ENCODE results near the gene KCNJ3.

KCNJ3 gene

DNA sequence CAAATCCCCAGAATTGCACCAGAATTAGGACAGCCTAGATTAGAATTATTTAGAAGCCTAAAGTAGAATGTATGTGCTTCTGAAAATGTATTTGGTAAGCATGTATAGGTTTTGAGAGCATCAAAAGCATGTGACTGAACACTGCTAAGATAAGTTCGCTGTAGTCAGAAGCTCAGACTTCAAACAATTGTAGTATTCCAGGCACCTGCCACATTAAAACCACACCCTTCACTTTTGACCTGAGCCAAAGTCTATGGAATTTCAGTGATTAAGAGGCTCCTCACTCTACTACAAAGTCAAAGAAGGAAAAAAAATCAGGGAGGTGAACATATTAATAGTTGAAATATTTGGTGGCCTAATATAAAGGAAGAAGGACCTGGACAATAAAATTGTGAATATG lies 8.2 kb downstream of the KCNJ3 start:
- no peak for DNase-seq (ENCODE audit: extremely low read depth in 1 of 2, low read depth in 1 of 2)

DNA sequence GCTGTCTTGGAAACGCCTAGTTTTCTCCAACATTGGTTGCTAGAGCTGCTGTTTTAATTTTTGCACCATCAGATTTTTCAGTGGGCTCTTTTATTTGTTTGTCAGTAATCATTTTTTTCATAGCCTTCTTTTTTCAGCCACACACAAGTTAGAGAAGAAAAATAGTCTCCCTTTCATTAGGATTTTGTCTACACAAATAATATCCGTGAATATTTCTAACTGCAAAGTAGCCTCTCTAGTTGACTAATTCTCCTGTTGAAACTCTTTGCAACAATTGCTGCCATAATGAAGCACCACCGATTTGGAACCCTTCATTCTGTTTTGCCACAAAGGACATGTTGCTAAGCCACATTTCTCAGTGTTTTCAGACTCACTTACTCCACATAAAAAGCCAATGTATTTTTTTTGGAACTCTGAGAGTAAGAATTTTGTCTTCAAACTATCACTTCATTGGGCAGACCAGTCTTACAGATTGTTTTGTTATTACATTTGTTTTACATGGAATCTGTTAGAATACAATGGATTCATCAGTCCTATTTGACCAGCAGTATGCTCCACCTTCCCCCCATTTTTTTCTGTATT lies 9.6 kb downstream of the KCNJ3 start:
- DNase-seq (ENCODE audit: extremely low read depth in 1 of 2, low read depth in 1 of 2): no peak

DNA sequence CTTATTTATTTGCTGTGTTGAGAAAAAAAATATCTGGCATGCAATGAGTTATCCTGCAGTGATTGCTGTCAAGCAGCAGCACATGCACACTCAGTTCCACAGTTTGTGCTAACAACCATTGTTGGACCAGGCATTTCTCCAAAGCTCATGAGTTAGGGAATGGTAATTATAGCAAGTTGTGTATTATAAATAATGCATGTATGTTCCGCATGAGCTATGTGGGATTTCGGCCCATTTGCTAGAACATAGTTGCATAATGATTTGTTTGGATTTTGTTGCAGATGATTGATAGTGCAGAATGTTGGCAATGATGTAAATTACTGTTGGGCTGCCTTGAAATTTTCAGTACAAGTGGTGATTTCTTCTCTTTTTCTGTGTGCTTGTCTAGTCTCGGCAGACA lies 10.7 kb downstream of the KCNJ3 start:
- DNase-seq (ENCODE audit: extremely low read depth in 1 of 2, low read depth in 1 of 2): no peak

DNA sequence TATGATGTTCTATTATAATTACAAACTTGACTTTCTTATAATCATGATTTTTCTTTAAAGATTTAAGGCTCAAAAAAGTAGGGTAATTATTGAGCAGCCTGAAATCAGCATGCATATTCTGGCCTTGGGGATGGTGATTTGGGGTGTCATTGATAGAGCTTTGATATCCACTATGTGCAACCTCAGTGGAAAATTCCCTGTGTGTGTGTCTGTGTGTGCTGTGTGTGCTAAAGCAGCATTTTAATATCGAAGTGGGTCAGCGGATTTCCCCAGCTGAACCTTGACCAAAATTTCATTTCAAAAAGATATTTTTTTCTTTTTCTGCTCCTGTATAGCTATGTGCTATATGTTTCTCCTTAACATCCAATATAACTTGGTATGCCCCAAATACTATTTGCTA lies 11.6 kb downstream of the KCNJ3 start:
- no peak for DNase-seq (ENCODE audit: extremely low read depth in 1 of 2, low read depth in 1 of 2)

DNA sequence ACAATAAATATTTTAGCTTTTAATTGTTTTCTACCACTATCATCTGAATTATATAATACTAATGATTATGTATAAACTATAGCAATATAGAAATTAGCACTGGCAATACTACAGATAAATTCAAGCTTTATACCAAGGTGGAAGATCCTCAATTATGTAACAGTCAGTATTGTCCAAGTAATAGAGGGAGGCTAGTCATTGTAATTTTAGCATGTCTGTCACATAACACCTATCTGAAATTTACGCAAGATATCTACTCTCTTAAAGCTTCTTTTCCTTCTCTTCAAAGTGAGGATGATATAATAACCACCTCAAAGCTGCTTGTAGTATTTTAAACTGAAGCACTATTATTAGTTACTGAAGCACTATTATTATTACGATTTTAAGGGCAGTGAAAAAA lies 12.2 kb downstream of the KCNJ3 start:
- no peak for DNase-seq (ENCODE audit: extremely low read depth in 1 of 2, low read depth in 1 of 2)

DNA sequence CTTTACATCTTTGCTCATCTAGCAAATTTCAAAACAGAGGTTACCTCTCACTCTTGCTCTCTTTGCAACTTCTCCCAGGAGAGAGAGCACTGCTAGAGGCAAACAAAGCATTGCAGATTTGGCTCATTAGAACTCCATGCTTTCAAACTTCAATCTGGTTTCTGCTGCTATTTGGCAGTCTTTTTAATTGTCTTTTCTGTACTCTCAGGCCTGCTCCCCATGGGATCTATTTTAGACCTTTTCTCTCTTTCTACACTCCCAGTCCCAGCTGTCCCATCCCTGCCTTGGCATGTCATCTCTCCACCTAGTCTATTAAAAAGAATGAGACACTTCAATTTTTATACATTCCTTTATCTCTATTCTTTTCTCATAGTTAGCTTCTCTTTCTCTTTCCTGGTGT lies 15.2 kb downstream of the KCNJ3 start:
- DNase-seq (ENCODE audit: extremely low read depth in 1 of 2, low read depth in 1 of 2): no peak

DNA sequence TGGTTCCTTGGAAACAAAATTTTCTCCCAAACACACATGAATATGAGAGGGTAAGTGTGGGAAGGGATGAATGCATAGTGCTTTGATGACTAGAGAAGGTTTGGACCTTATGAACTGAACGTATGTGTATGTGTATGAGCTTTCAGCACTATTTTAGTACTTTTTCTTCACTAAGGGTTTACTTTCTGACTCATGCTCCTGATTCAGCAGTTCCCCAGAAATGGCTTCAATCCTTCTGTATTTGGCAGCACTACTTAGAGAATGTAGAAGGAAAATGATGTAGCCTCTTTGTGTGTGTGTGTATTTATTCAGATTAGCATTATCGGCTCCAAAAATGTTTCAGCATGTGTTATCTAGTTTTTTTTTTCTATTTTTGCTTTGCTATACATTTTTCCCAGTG lies 22.2 kb downstream of the KCNJ3 start:
- DNase-seq (ENCODE audit: extremely low read depth in 1 of 2, low read depth in 1 of 2): no peak

DNA sequence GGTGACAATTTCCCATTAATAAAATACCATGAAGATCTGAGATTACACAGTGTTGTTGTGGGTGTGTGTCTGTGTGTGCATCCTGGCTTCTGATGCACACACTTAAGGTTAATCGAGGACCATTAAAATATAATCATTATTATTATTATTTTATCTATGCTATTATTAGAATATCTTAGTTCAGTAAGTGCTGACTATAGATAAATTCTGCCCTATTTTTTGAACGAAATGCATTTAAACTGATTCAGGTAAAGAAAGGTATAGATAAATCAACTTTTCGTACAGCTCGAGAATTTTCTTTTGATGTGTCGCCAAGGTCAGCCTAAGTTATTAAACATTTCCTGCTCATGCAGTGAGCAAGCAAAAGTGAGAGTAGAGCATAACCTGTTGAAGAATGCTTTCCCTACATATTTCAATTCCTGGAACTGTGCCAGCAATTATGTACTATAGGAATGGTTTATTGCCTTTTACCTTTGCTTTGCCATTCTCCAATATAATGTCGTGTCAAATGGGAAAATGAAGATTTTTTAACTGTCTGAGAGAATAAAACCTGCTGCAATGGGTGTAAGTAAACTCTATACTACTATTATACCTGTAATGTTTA lies 25.8 kb downstream of the KCNJ3 start:
- DNase-seq (ENCODE audit: extremely low read depth in 1 of 2, low read depth in 1 of 2): no peak

DNA sequence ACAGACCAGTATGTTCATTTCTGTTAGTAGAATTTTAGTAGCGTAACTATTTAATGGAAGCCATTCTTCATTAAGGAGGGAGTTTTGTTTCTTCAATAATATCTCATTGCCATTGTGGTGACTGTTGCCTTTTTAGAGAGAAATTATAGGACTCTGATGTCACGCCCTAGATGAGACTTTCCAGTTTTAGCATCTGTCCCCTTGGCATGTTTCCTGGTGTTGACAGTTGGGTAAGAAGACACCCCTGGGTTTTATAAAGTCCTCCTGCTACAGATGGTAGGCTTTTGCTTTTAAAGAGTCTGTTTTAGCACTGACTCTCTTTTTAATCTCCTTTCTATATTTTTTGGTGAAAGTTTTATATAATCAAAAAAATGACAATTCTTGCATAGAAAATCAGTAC lies 41.9 kb downstream of the KCNJ3 start:
- no peak for DNase-seq (ENCODE audit: extremely low read depth in 1 of 2, low read depth in 1 of 2)

DNA sequence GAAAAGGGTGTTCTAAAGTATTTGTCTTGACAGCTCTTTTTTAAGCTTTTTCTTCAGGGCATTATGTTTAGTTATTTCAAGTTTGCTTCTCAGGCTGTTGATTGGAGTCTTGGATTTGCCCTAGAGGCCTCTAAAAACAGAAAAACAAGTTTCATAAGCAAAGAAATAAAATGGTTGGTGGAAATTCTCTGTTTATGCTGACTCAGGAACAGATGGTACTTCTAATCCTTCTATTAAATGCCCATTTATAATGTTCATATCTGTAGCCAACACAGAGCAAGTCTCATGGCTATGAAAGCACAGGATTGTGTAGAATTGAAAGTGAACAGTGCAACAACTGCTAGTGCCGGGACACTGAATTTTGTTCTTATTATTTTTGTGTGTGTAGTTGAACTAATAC lies 60.4 kb downstream of the KCNJ3 start:
- no peak for DNase-seq (ENCODE audit: extremely low read depth in 1 of 2, low read depth in 1 of 2)

DNA sequence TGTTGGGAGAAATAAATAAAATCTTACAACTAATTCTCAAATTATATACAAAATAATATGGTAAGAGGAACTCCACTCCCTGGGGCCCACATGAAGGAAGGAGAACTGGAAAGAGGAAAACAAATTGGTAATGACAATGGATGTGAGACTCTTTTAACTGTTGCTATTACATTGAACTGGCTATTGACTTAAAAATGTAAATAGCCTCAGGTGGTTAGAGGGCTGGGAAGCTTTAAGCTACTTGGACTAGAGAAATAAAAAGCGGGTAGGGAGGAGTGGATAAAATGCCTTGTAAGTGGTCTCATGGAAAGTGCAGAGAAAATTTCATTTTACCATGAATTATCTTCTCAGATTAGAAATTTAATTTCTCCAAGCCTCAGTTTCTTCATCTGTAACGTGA lies 64.1 kb downstream of the KCNJ3 start:
- no peak for DNase-seq (ENCODE audit: extremely low read depth in 1 of 2, low read depth in 1 of 2)

DNA sequence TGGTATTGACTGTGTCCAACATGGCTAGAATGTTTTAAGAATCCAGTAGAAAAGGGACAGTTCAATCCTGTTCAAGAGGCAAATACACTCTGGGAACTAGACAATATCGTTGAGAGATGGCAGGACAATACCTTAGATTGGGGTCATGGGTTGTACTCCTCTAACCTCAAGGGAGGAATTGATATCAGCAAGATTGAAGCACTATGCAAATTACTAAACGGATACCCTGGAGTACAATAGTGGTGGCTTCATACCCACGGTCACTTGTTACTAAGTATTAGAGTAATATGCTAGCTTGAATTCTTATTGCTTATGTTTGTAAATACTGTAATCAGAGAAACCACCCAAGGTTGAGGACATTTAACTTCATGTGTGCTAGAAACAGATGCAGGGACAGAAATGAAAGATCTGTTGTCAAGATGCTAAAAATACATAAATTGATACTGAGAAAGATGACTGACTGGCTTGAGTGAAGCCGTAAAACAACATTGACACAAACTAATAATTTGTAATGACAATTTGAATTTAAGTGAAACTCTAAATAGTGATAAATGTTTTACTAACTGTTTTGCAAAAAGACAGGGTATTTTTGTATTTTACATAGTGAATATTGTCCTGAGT lies 73.3 kb downstream of the KCNJ3 start:
- DNase-seq (ENCODE audit: extremely low read depth in 1 of 2, low read depth in 1 of 2): no peak

DNA sequence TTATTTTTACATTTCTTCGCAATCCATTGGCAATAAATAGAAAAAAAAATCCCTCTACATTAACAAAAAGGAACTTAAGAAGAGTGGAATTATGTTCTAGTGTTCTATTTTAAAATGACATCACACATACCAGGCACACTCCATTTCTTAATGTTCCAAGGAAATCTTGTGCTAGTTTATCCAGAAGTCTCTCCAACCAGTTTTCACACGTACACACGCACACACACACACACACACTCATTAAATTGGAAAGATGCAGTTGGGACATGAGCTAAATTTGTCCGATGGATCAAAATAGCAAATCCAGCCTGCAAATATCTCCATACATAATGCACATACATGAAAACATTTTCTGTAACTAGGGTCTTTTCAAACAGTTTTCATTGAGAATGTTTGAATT lies 78.3 kb downstream of the KCNJ3 start:
- DNase-seq (ENCODE audit: extremely low read depth in 1 of 2, low read depth in 1 of 2): no peak

DNA sequence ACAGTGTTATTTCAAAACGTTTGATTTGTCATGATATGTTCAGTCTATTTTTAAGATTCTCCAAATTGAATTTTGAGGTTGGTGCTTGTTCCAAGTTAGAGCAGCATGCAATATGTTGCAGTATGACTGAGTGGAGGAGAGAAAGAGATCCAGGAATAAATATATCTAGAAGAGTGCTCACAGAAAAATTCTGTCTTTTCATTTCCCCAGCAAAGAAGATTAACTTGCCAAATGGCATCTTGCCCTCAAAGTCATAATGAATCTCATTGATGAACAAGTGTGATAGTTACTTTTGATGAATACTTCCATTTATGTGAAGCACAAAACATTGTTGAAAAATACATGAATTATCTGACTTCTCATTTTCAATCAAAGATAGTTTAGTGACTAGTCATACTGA lies 95.9 kb downstream of the KCNJ3 start:
- DNase-seq (ENCODE audit: extremely low read depth in 1 of 2, low read depth in 1 of 2): no peak

DNA sequence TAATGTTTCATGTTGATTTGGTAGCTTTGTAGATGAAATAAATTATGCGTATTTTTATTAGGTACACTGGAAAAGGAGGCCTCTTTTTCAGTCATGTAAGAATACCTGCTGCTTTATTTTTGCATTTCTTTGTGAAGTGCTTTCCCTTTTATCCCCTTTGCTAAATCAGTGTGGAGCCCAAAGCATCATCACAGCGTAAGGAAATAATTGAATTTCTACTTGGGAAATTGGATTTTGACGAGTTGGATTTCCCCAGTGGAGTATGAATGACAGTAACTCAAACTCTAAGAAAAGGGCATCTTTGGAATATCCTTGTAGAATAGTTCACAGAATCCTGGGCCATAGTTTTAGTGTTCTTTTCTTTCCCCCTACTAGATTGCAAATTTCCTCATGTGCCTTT lies 97.2 kb downstream of the KCNJ3 start:
- DNase-seq (ENCODE audit: extremely low read depth in 1 of 2, low read depth in 1 of 2): no peak

DNA sequence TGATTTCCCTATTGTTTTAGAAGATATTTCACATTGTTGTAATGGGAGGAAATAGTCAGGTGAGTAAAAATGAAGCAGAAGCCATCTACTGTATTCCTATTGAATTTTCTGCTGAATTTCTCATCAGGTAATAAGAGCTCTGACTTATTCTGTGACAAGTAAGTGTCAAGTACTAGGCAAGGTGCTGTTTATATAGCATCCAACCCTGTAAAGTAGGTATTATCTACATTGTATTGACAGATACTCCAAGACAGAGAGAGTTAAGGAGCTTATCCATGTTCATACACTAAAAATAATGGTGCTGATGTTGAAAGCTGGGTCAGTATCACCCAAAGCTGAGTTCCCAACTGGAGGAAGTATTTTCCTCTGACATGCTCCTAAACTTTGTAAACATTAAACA lies 106.0 kb downstream of the KCNJ3 start:
- DNase-seq (ENCODE audit: extremely low read depth in 1 of 2, low read depth in 1 of 2): no peak

DNA sequence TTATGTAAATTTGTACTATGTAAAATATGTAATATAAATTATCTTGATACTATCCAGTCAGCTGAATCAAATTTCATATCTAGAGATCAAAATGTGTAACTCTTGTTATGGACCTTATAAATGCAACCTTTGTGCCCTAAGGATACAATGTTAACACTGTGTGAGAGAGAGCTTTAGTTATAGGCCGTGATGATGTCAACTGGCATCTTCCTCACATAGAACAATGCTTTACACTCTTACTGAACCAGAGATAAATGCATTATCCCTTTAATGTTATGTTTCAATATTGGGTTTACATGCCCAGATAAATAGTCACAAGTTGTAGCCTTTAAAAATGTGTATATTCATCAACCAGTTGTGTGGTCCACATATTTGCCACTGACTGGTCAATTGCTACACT lies 115.1 kb downstream of the KCNJ3 start:
- no peak for DNase-seq (ENCODE audit: extremely low read depth in 1 of 2, low read depth in 1 of 2)

DNA sequence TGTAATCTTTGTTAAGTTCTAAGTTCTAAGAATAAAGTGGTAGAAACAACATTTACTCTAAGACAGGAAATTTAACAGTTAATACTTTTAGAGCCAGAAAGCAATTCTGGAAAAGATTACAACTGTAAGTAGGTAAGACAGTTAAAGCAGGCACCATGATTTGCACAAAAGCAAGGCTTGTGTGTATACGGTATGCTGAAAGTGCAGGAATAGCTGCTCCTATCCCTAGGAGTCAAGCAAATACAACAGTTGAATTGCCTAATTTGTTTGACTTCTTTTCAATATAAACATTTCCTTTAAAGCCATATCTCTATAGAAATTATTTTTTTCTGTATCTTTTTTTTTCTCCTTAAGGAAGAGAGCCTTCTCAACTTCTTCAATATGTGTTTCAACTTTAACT lies 116.4 kb downstream of the KCNJ3 start:
- DNase-seq (ENCODE audit: extremely low read depth in 1 of 2, low read depth in 1 of 2): no peak

DNA sequence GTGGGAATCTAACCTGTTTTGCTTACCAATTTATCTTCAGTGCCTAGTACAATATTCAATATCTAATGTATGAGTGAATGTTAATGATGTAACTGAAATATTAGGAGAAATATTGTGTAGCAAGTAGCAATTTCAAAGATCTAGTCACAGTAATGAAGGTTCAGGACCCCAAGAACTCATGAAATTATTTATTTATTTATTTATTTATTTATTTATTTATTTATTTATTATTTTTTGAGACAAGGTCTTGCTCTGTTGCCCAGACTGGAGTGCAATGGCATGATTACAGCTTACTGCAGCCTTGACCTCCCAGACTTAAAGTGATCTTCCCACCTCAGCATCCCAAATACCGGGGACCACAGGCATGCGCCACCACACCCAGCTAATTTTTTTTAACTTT lies 126.9 kb downstream of the KCNJ3 start:
- no peak for DNase-seq (ENCODE audit: extremely low read depth in 1 of 2, low read depth in 1 of 2)

DNA sequence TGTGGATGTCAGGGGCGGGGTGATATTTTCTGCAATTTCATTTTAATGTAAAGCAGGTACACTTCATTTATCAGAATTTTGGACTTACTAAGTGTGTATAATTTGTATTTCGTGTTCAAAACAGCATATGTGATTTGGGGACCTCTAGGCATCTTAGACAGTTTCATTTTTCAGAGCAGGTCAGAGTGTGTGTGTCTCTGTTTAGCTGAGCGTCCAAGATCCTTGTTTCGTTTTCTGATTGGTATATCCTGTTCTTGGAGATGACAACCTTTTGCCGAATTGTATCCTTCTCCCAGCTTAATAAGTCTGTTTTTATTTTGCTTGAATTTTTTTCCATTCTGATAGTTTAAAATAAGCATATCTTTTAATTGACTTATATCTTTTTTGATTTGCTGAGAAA lies 128.3 kb downstream of the KCNJ3 start:
- DNase-seq (ENCODE audit: extremely low read depth in 1 of 2, low read depth in 1 of 2): no peak

DNA sequence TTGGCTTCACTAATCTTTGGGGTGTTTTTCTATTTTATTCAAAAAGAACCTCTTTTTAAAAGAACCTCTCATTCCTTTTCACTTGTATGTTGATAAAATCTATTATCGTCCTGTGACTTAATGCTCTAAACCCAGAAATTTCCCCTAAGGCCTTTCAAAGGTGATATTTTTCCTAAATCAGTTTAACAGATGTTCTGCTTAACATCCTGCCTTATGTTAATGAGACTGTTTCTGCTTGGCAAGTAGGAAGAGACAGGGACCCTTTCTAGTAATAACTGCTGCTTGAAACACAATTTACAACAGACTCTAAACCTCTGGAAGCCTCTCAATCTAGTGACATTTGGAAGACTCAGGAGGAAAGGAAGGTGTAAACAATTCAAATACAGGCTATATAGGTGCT lies 128.8 kb downstream of the KCNJ3 start:
- no peak for DNase-seq (ENCODE audit: extremely low read depth in 1 of 2, low read depth in 1 of 2)

DNA sequence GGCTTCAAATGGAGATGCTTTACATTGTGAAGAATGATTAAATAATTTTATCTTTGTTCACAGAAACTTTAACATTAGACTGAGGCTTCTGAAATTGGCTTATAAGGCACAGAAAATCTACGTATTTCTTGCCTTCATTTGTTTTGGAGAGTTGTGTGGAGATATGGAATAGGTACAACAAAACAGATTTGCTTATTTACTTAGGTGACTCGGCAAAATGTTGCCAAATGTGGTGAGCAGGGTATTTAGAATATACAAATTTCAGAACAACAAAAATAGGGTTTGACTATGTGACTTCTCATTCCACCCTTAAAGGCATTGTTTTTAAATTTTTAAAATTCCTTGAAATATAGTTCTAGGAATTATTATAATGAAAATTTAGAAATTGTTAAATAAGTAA lies 134.2 kb downstream of the KCNJ3 start:
- DNase-seq (ENCODE audit: extremely low read depth in 1 of 2, low read depth in 1 of 2): no peak

DNA sequence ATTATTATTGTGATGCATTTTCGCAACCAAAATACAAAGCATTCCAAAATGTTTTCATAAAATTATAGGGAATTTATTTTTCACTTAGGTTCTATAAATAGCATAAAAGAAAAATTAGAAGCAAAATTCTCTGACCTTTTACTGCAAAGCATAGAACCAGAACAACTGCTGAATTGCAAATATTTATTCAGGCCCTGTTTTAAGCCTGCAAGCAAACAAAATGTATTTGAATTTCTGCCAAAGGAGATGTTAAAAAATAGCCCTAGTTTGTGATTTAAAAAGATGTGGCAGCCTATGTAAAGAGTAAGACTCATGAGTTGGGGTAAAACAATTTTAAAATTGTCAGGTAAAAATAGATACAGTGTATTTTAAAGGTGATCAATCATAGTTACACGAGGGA lies 138.1 kb downstream of the KCNJ3 start:
- no peak for DNase-seq (ENCODE audit: extremely low read depth in 1 of 2, low read depth in 1 of 2)

Data from activated CD8-positive, alpha-beta memory T cell treated with anti-CD3 and anti-CD28 coated beads for 1 hour (primary cell).